ENCODE data around the gene KMT2E.

The KMT2E gene

GRCh38 chr7:105131890-105132289, 117.9 kb downstream of the KMT2E start:
- Histone ChIP-seq H3K4me1 (peaks cover 9% of the 10 kb centered on the region), H3K36me3 (ENCODE audit: control insufficient read depth, insufficient read depth, low read length) (no peaks in the 10 kb centered on the region), H2AFZ (no peak overlapping the region), H3K9me3 (ENCODE audit: control insufficient read depth, low read length) (no peaks in the 10 kb centered on the region), H3K4me2 (ENCODE audit: low read length) (no peak overlapping the region), H3K4me3 (ENCODE audit: low read depth, low read length) (no peak overlapping the region), H3K79me2 (peaks cover 13% of the 10 kb centered on the region), H3K9ac (no peak overlapping the region), H3K27ac (no peak overlapping the region), H3K27me3 (ENCODE audit: control insufficient read depth, insufficient read depth, low read length) (no peaks in the 10 kb centered on the region)
- TF ChIP-seq, protein P1, sequence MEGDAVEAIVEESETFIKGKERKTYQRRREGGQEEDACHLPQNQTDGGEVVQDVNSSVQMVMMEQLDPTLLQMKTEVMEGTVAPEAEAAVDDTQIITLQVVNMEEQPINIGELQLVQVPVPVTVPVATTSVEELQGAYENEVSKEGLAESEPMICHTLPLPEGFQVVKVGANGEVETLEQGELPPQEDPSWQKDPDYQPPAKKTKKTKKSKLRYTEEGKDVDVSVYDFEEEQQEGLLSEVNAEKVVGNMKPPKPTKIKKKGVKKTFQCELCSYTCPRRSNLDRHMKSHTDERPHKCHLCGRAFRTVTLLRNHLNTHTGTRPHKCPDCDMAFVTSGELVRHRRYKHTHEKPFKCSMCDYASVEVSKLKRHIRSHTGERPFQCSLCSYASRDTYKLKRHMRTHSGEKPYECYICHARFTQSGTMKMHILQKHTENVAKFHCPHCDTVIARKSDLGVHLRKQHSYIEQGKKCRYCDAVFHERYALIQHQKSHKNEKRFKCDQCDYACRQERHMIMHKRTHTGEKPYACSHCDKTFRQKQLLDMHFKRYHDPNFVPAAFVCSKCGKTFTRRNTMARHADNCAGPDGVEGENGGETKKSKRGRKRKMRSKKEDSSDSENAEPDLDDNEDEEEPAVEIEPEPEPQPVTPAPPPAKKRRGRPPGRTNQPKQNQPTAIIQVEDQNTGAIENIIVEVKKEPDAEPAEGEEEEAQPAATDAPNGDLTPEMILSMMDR (IDR thresholded peaks at IDR 0.05) = no peak

DNA sequence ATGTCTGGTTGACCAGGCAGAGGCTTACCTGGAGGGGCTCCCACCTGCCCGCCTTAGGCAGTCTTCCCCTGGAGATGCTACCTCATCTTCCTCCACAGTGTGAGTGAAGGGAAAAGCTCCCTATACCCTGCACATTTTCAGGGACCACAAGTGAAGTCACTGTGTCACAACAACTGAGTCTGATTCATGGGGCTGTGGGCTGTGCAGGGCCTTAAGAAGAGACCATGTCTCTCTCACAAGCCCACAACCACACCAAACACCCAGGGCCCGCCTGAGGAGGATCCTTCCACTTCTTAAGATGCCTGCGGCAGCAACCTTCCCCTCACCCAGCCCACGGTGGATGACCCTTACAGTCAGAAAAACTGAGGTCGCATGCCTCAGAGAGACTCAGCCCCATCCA, 118.3 kb downstream of the KMT2E start:
- H3K27me3 ChIP-seq (ENCODE audit: control insufficient read depth, insufficient read depth, low read length) = no peaks in the 10 kb centered on the region
- peaks cover 9% of the 10 kb centered on the region for H3K4me1 ChIP-seq
- H3K79me2 ChIP-seq = peaks cover 13% of the 10 kb centered on the region
- H3K9me3 ChIP-seq (ENCODE audit: control insufficient read depth, low read length) = no peaks in the 10 kb centered on the region
- TF ChIP-seq, protein P1 (IDR thresholded peaks at IDR 0.05) = no peak
- no peak overlapping the region for H3K4me2 ChIP-seq (ENCODE audit: low read length)
- H3K36me3 ChIP-seq (ENCODE audit: control insufficient read depth, insufficient read depth, low read length) = no peaks in the 10 kb centered on the region
- H3K4me3 ChIP-seq (ENCODE audit: low read depth, low read length) = no peak overlapping the region
- H3K27ac ChIP-seq = no peak overlapping the region
- H2AFZ ChIP-seq = no peak overlapping the region
- H3K9ac ChIP-seq = no peak overlapping the region

DNA sequence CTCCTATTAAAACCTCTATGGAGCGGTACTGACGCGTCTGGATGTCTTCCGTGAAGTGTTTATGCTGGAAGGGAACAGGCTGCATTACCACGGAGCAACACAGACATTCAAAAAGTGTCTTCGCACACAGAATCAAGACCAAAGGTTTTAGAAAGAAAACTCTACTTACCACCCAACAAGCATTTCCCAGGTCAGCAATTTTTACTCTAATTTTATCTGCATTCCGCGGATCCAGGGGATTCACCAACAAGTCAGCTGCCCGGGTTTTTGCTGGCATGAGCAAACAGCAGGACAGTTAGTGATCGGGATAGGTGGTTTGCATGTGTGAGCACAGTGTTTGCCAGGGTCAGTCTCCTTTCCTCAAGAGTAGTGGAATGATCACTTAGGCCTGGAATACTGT, 118.8 kb downstream of the KMT2E start:
- Histone ChIP-seq H3K4me3 (ENCODE audit: low read depth, low read length) (no peak overlapping the region), H3K9me3 (ENCODE audit: control insufficient read depth, low read length) (no peaks in the 10 kb centered on the region), H3K27ac (no peak overlapping the region), H3K4me2 (ENCODE audit: low read length) (no peak overlapping the region), H3K27me3 (ENCODE audit: control insufficient read depth, insufficient read depth, low read length) (no peaks in the 10 kb centered on the region), H2AFZ (no peak overlapping the region), H3K9ac (no peak overlapping the region), H3K4me1 (peaks cover 9% of the 10 kb centered on the region), H3K79me2 (peaks cover 13% of the 10 kb centered on the region), H3K36me3 (ENCODE audit: control insufficient read depth, insufficient read depth, low read length) (no peaks in the 10 kb centered on the region)
- TF ChIP-seq, protein P1 (IDR thresholded peaks at IDR 0.05) = no peak

DNA sequence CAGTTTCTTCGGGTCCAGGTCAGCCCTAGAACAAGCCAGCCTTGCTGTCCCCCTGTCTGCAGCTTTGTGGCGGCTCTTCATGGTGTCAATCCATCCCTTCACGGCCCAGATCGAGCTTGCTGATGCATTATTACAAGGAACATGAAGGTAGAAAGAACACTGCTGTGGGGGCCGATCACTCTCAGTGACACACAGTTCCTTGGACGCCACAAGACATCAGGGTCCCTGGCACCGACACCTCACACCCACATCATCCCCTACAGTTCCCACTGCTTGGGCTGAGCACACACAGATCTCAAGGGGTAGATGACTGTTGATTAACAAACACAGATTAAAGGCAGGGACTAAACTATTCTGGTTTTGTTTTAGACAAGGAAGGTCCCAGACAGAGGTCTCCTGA, 119.4 kb downstream of the KMT2E start:
- TF ChIP-seq, protein P1 (IDR thresholded peaks at IDR 0.05) = no peak
- Histone ChIP-seq H2AFZ (no peak overlapping the region), H3K27me3 (ENCODE audit: control insufficient read depth, insufficient read depth, low read length) (no peaks in the 10 kb centered on the region), H3K4me1 (peaks cover 9% of the 10 kb centered on the region), H3K9me3 (ENCODE audit: control insufficient read depth, low read length) (no peaks in the 10 kb centered on the region), H3K9ac (no peak overlapping the region), H3K4me3 (ENCODE audit: low read depth, low read length) (no peak overlapping the region), H3K79me2 (peaks cover 13% of the 10 kb centered on the region), H3K27ac (no peak overlapping the region), H3K4me2 (ENCODE audit: low read length) (no peak overlapping the region), H3K36me3 (ENCODE audit: control insufficient read depth, insufficient read depth, low read length) (no peaks in the 10 kb centered on the region)

- Histone ChIP-seq H3K79me2 (peaks cover 15% of the 10 kb centered on the region), H2AFZ (no peak overlapping the region), H3K4me1 (peaks cover 9% of the 10 kb centered on the region), H3K27ac (no peak overlapping the region), H3K9me3 (ENCODE audit: control insufficient read depth, low read length) (no peaks in the 10 kb centered on the region), H3K27me3 (ENCODE audit: control insufficient read depth, insufficient read depth, low read length) (no peaks in the 10 kb centered on the region), H3K4me2 (ENCODE audit: low read length) (no peak overlapping the region), H3K4me3 (ENCODE audit: low read depth, low read length) (no peak overlapping the region), H3K36me3 (ENCODE audit: control insufficient read depth, insufficient read depth, low read length) (no peaks in the 10 kb centered on the region), H3K9ac (no peak overlapping the region)
- TF ChIP-seq, protein P1 (IDR thresholded peaks at IDR 0.05) = no peak
Observed at GRCh38 chr7:105133986-105134655, 120.1 kb downstream of the KMT2E start.
